HAP-1 (cell line): ENCODE results near the gene APOBEC3G.
A peak's percentile ranks its signal among the peaks of the same experiment; 100 is the strongest.
"Not testable (repeated sequence)": the region's sequence is repeated elsewhere in the genome, so short reads cannot be mapped to it uniquely, and the experiment has no call there.

Experiments used
- DNase-seq, 2 experiments: peaks; one replicate each; pipeline ENCODE4 v3.0.0-alpha.2; 2016 to 2020; ENCODE audit warnings: low spot score in 2 of 2
- H3K27me3 ChIP-seq: fragments of 250-450 bp; sonication (Bioruptor Pico); 2 replicates; pipeline ENCODE4 v1.5.1; 2020; ENCODE audit warnings: low read depth, mild to moderate bottlenecking, moderate library complexity
- H3K36me3 ChIP-seq: fragments of 250-450 bp; sonication (Bioruptor Pico); replicated peaks from 2 replicates; pipeline ENCODE4 v1.5.1; 2020; ENCODE audit warnings: mild to moderate bottlenecking
- H3K4me1 ChIP-seq: fragments of 250-450 bp; sonication (Bioruptor Pico); 2 replicates; pipeline ENCODE4 v1.5.1; 2020; ENCODE audit warnings: mild to moderate bottlenecking
- H3K4me3 ChIP-seq: fragments of 250-450 bp; sonication (Bioruptor Pico); 2 replicates; pipeline ENCODE4 v1.5.1; 2020; ENCODE audit warnings: mild to moderate bottlenecking, moderate library complexity
- H3K9me3 ChIP-seq: fragments of 250-450 bp; sonication (Bioruptor Pico); 2 replicates; pipeline ENCODE4 v1.5.1; 2020; ENCODE audit warnings: mild to moderate bottlenecking, moderate library complexity
- in situ Hi-C: fragments of 300-500 bp; cut with MboI; formaldehyde crosslinking; loops from 3 replicates; pipeline ENCODE4 v1.14.3; 2020; ENCODE audit warnings: low sequenced_read_pairs, inconsistent platforms, mixed read lengths

APOBEC3G gene

GRCh38 chr22:39049486-39049885 is 27.6 kb upstream of the APOBEC3G start:
- H3K9me3 ChIP-seq, in situ Hi-C loops, H3K4me1 ChIP-seq, H3K27me3 ChIP-seq, H3K36me3 ChIP-seq, DNase-seq, H3K4me3 ChIP-seq: not testable (repeated sequence)

- in situ Hi-C loops, H3K4me1 ChIP-seq, H3K27me3 ChIP-seq, H3K4me3 ChIP-seq, H3K9me3 ChIP-seq, DNase-seq, H3K36me3 ChIP-seq: not testable (repeated sequence)
Observed at GRCh38 chr22:39051844-39052495, 25.1 kb upstream of the APOBEC3G start.

- Histone ChIP-seq H3K27me3 (no peaks in the 10 kb centered on the region), H3K9me3 (peaks cover 4% of the 10 kb centered on the region; the same call in 1 of the 2 replicates), H3K4me3 (no peak overlapping the region), H3K4me1 (no peaks in the 10 kb centered on the region), H3K36me3 (no peaks in the 10 kb centered on the region)
- in situ Hi-C loops: no loop called here
- no peak for DNase-seq
Observed at GRCh38 chr22:39055658-39056057, 21.4 kb upstream of the APOBEC3G start.

GRCh38 chr22:39061290-39061689 is 15.8 kb upstream of the APOBEC3G start:
- not testable (repeated sequence) for DNase-seq

GRCh38 chr22:39061951-39062350 is 15.1 kb upstream of the APOBEC3G start:
- H3K9me3 ChIP-seq, DNase-seq, H3K36me3 ChIP-seq, H3K27me3 ChIP-seq, in situ Hi-C loops, H3K4me3 ChIP-seq: not testable (repeated sequence)
- peaks cover 20% of the 10 kb centered on the region for H3K4me1 ChIP-seq

More at GRCh38 chr22:39061290-39061689, 15.8 kb upstream of the APOBEC3G start:
- H3K4me3 ChIP-seq, in situ Hi-C loops, H3K9me3 ChIP-seq, H3K27me3 ChIP-seq, H3K36me3 ChIP-seq: not testable (repeated sequence)
- H3K4me1 ChIP-seq: peaks cover 13% of the 10 kb centered on the region

- H3K9me3 ChIP-seq, DNase-seq, H3K4me3 ChIP-seq, H3K27me3 ChIP-seq, in situ Hi-C loops, H3K36me3 ChIP-seq: not testable (repeated sequence)
- peaks cover 37% of the 10 kb centered on the region for H3K4me1 ChIP-seq
Observed at GRCh38 chr22:39063904-39064303, 13.2 kb upstream of the APOBEC3G start.

GRCh38 chr22:39066442-39067276 is 10.4 kb upstream of the APOBEC3G start:
- H3K36me3 ChIP-seq, DNase-seq, in situ Hi-C loops, H3K27me3 ChIP-seq, H3K9me3 ChIP-seq, H3K4me3 ChIP-seq: not testable (repeated sequence)
- H3K4me1 ChIP-seq: peaks cover 37% of the 10 kb centered on the region

GRCh38 chr22:39068033-39068785 is 8.9 kb upstream of the APOBEC3G start:
- Histone ChIP-seq H3K4me1 (peaks cover 40% of the 10 kb centered on the region), H3K27me3 (no peaks in the 10 kb centered on the region), H3K9me3 (no peaks in the 10 kb centered on the region), H3K4me3 (no peak overlapping the region), H3K36me3 (no peaks in the 10 kb centered on the region)
- peak; percentile 51 to 64 for DNase-seq
- in situ Hi-C loops: no loop called here

- H3K4me1 ChIP-seq: peaks cover 43% of the 10 kb centered on the region
- no peaks in the 10 kb centered on the region for H3K27me3 ChIP-seq
- H3K4me3 ChIP-seq: no peak overlapping the region
- no peaks in the 10 kb centered on the region for H3K36me3 ChIP-seq
- in situ Hi-C loops: no loop called here
- DNase-seq: no peak
- no peaks in the 10 kb centered on the region for H3K9me3 ChIP-seq
Observed at GRCh38 chr22:39070186-39070585, 6.9 kb upstream of the APOBEC3G start.

GRCh38 chr22:39072581-39072981 is 4.5 kb upstream of the APOBEC3G start:
- H3K9me3 ChIP-seq, H3K36me3 ChIP-seq, H3K27me3 ChIP-seq, H3K4me3 ChIP-seq, in situ Hi-C loops: not testable (repeated sequence)
- peak in 1 of 2 experiments; percentile 25 for DNase-seq
- H3K4me1 ChIP-seq: peaks cover 32% of the 10 kb centered on the region

- peak; percentile 60 to 96 for DNase-seq
- in situ Hi-C loops: no loop called here
- Histone ChIP-seq H3K9me3 (no peaks in the 10 kb centered on the region), H3K36me3 (no peaks in the 10 kb centered on the region), H3K4me1 (peaks cover 20% of the 10 kb centered on the region), H3K27me3 (no peaks in the 10 kb centered on the region), H3K4me3 (no peak overlapping the region)
Observed at GRCh38 chr22:39073981-39074380, 3.1 kb upstream of the APOBEC3G start.

- not testable (repeated sequence) for H3K4me3 ChIP-seq
- peaks cover 20% of the 10 kb centered on the region for H3K4me1 ChIP-seq
Observed at GRCh38 chr22:39076155-39077025, 685 bp upstream of the APOBEC3G start.

GRCh38 chr22:39077912-39078311 is 837 bp downstream of the APOBEC3G start:
- in situ Hi-C loops, H3K27me3 ChIP-seq, H3K4me3 ChIP-seq, H3K36me3 ChIP-seq, H3K9me3 ChIP-seq, DNase-seq: not testable (repeated sequence)
- H3K4me1 ChIP-seq: peaks cover 19% of the 10 kb centered on the region

More at GRCh38 chr22:39076155-39077025, 685 bp upstream of the APOBEC3G start:
- H3K9me3 ChIP-seq, H3K27me3 ChIP-seq, H3K36me3 ChIP-seq, DNase-seq, in situ Hi-C loops: not testable (repeated sequence)
